K562 (cell line): ENCODE data around the gene SDK1. TPM values are rescaled to one million over a fixed set of nuclear protein-coding genes. Genes with fewer than 3 reads are reported as not detected.

Experiments used
- ATAC-seq: fragments of 200-7000 bp; cut with Tn5 transposase; 3 replicates; pipeline ENCODE4 v1.9.1; 2020; ENCODE audit warnings: moderate library complexity
- BruUV-seq: library from RNA; stranded (reverse); fragments of 400-500 nt; replicated peaks from 2 replicates; lab custom pipeline; 2021; lab: Mats Ljungman, UMichigan
- CTCF ChIA-PET: fragments of 300-600 bp; formaldehyde crosslinking; extraction: SDS; loops from one replicate; lab custom pipeline; 2021; ENCODE audit warnings: low intra/inter-chr PET ratio; lab: Yijun Ruan, JAX
- POLR2A ChIA-PET: fragments of 300-600, 350-650 bp; sonication (Branson Sonifier 250); formaldehyde crosslinking; extraction: SDS; loops from one replicate; lab custom pipeline; 2021; ENCODE audit warnings: antibody characterized with exemption, inconsistent platforms; lab: Yijun Ruan, JAX
- DNase-seq, 4 experiments: peaks; one replicate each; pipeline versions ENCODE4 v3.0.0 to v3.0.0-alpha.2; 2011 to 2018; ENCODE audit warnings: low spot score in 3 of 4, mixed read lengths in 3 of 4; ENCODE audit errors: extremely low read depth in 1 of 4
- FAIRE-seq: peaks from 2 replicates; lab custom pipeline; 2011; peaks lifted over from hg19 to GRCh38; lab: Jason Lieb, UNC
- H2AFZ ChIP-seq: 2 replicates; pipeline ENCODE4 v1.6.0; 2011; ENCODE audit warnings: low read depth, low read length, control low read depth, inconsistent platforms
- H3K27ac ChIP-seq: fragments of 200-600 bp; 3 replicates; pipeline ENCODE4 v1.8.0; 2011; ENCODE audit warnings: low read depth, mild to moderate bottlenecking, control low read depth, inconsistent platforms, low read length, moderate library complexity, mixed read lengths; ENCODE audit errors: extremely low read depth
- H3K27me3 ChIP-seq, 2 experiments: fragments of 300-600 bp in 1 of 2; 2 replicates in 1 of 2; 3 replicates in 1 of 2; pipeline versions ENCODE4 v1.6.0 to v1.8.0; 2011; ENCODE audit warnings: inconsistent platforms in 2 of 2, low read length in 2 of 2, mild to moderate bottlenecking in 1 of 2, mixed read lengths in 1 of 2, moderate library complexity in 1 of 2; ENCODE audit not compliant: control insufficient read depth in 2 of 2, insufficient read depth in 2 of 2
- H3K36me3 ChIP-seq: fragments of 300-600 bp; 3 replicates; pipeline ENCODE4 v1.8.0; 2011; ENCODE audit warnings: mild to moderate bottlenecking, low read length, inconsistent platforms; ENCODE audit not compliant: control insufficient read depth, insufficient read depth
- H3K4me1 ChIP-seq, 2 experiments: fragments of 200-600 bp in 1 of 2; replicated peaks in 1 of 2; 2 replicates in 1 of 2; 3 replicates in 1 of 2; pipeline versions ENCODE4 v1.5.1 to v1.8.0; 2011; ENCODE audit warnings: inconsistent platforms in 2 of 2, low read length in 2 of 2, mild to moderate bottlenecking in 1 of 2, mixed read lengths in 1 of 2, moderate library complexity in 1 of 2; ENCODE audit not compliant: control insufficient read depth in 2 of 2, insufficient read depth in 2 of 2
- H3K4me2 ChIP-seq: 2 replicates; pipeline ENCODE4 v1.6.1; 2011; ENCODE audit warnings: low read length, control low read depth, inconsistent platforms, mixed read lengths; ENCODE audit not compliant: insufficient read depth
- H3K4me3 ChIP-seq: fragments of 200-600 bp; sonication (generic), shearing (Covaris generic); 2 replicates; pipeline ENCODE4 v1.5.1; 2016; ENCODE audit warnings: control low read depth, inconsistent platforms
- H3K79me2 ChIP-seq: fragments of 200-600 bp; 3 replicates; pipeline ENCODE4 v1.8.0; 2011; ENCODE audit warnings: low read length, inconsistent platforms; ENCODE audit not compliant: control insufficient read depth, insufficient read depth
- H3K9ac ChIP-seq, 2 experiments: 2 replicates each; pipeline versions ENCODE4 v1.6.0 to v1.6.1; 2011; ENCODE audit warnings: low read depth in 2 of 2, low read length in 2 of 2, control low read depth in 1 of 2, inconsistent platforms in 1 of 2, mild to moderate bottlenecking in 1 of 2, mixed read lengths in 1 of 2; ENCODE audit not compliant: insufficient read depth in 1 of 2
- H3K9me1 ChIP-seq: one replicate; pipeline ENCODE4 v1.6.0; 2011; ENCODE audit warnings: inconsistent platforms, mild to moderate bottlenecking, low read length, moderate library complexity; ENCODE audit not compliant: control insufficient read depth, insufficient read depth
- H3K9me3 ChIP-seq: replicated peaks from 2 replicates; pipeline ENCODE4 v1.5.1; 2011; ENCODE audit warnings: low read depth, low read length, inconsistent platforms; ENCODE audit not compliant: control insufficient read depth, insufficient read depth
- H4K20me1 ChIP-seq: replicated peaks from 2 replicates; pipeline ENCODE4 v1.6.1; 2011; ENCODE audit warnings: low read length, inconsistent platforms, mixed read lengths; ENCODE audit not compliant: control insufficient read depth, insufficient read depth
- ELF1 ChIP-seq: fragments of 200-800 bp; sonication (Bioruptor generic); IDR thresholded peaks from 2 replicates; pipeline ENCODE4 v1.6.1; 2016; ENCODE audit warnings: missing genetic modification characterization, missing compliant biosample characterization
- KHSRP ChIP-seq: fragments of 450-650 bp; IDR thresholded peaks from 2 replicates; pipeline ENCODE4 v1.6.1; 2017
- KLF1 ChIP-seq: fragments of 450-650 bp; IDR thresholded peaks from 2 replicates; pipeline ENCODE4 v1.6.1; 2016; ENCODE audit warnings: missing genetic modification characterization, missing compliant biosample characterization
- MTF1 ChIP-seq: fragments of 250-450 bp; sonication (Bioruptor Pico); IDR thresholded peaks from 2 replicates; pipeline ENCODE4 v1.9.0; 2021; ENCODE audit warnings: moderate library complexity, mild to moderate bottlenecking, inconsistent platforms, borderline replicate concordance
- SFPQ ChIP-seq: fragments of 200-400 bp; formaldehyde crosslinking; IDR thresholded peaks from 2 replicates; pipeline ENCODE4 v1.6.1; 2017; ENCODE audit warnings: mild to moderate bottlenecking, low read depth, low read length, moderate library complexity
- ZNF408 ChIP-seq: fragments of 250-450 bp; sonication (Bioruptor Pico); IDR thresholded peaks from 2 replicates; pipeline ENCODE4 v1.4.0; 2020; ENCODE audit warnings: low read depth, mild to moderate bottlenecking, moderate library complexity
- ZNF512 ChIP-seq: IDR thresholded peaks from 2 replicates; pipeline ENCODE4 v1.6.1; 2016; ENCODE audit warnings: missing genetic modification characterization, missing compliant biosample characterization
- ZNF655 ChIP-seq: fragments of 250-450 bp; sonication (Bioruptor Pico); IDR thresholded peaks from 2 replicates; pipeline ENCODE4 v1.5.0; 2021
- ZNF75A ChIP-seq: fragments of 450-650 bp; formaldehyde crosslinking; IDR thresholded peaks from 2 replicates; pipeline ENCODE4 v1.4.0; 2020; ENCODE audit warnings: mild to moderate bottlenecking
- ZNF780A ChIP-seq: fragments of 250-450 bp; sonication (Bioruptor Pico); IDR thresholded peaks from 2 replicates; pipeline ENCODE4 v1.5.0; 2021; ENCODE audit warnings: mild to moderate bottlenecking
- WGBS: fragments of 100-300 bp; shearing (Covaris generic); methylation state at CpG from one replicate; pipeline ENCODE4 v1.1.6; 2016; ENCODE audit warnings: low coverage, mixed read lengths; ENCODE audit not compliant: insufficient coverage; ENCODE audit errors: missing lambda C conversion rate; 5-methylcytosine and 5-hydroxymethylcytosine counted together
- in situ Hi-C: fragments of 300-500 bp; cut with MboI; formaldehyde crosslinking; loops from 4 replicates; pipeline ENCODE4 v1.15.0; 2018; ENCODE audit warnings: inconsistent platforms, mixed read lengths
- intact Hi-C: fragments of 100-400 bp; cut with micrococcal nuclease; formaldehyde crosslinking; loops from 2 replicates; pipeline ENCODE4 v1.14.2; 2022
- polyA plus RNA-seq, 8 experiments: library from polyadenylated mRNA; depleted of rRNA in 4 of 8; stranded (reverse) in 5 of 8; unstranded in 3 of 8; fragments of >200 nt; fragmentation: Nextera tagmentation in 2 of 8; fragmentation: Illumina TruSeq in 1 of 8; extraction: Ambion mirVana in 2 of 8; extraction: Trizol in 1 of 8; gene quantifications; 2 replicates each; pipeline versions ENCODE4 v1.2.1 to v1.2.3, GENCODE V29; 2011 to 2014; ENCODE audit warnings: inconsistent platforms in 1 of 8, missing spikeins in 1 of 8
- total RNA-seq, 7 experiments: library from RNA; depleted of rRNA in 6 of 7; stranded (reverse); fragments of >200 nt in 6 of 7; fragmentation: Illumina TruSeq in 2 of 7; extraction: Trizol in 2 of 7; gene quantifications; 2 replicates each; pipeline versions ENCODE4 v1.2.1 to v1.2.3, GENCODE V29; 2011 to 2021; ENCODE audit warnings: low replicate concordance in 1 of 7
- TF ChIP-seq, protein P1 (sequence below): fragments of 450-650 bp; IDR thresholded peaks from 2 replicates; pipeline ENCODE4 v1.6.1; 2016; ENCODE audit warnings: antibody characterized with exemption

The SDK1 gene
- total and polyA plus RNA-seq, 9 of the 15 experiments (the other 6 are each of a cell fraction or from before 2014, with no cell fraction given): 0.16 TPM; not detected in 8

DNA sequence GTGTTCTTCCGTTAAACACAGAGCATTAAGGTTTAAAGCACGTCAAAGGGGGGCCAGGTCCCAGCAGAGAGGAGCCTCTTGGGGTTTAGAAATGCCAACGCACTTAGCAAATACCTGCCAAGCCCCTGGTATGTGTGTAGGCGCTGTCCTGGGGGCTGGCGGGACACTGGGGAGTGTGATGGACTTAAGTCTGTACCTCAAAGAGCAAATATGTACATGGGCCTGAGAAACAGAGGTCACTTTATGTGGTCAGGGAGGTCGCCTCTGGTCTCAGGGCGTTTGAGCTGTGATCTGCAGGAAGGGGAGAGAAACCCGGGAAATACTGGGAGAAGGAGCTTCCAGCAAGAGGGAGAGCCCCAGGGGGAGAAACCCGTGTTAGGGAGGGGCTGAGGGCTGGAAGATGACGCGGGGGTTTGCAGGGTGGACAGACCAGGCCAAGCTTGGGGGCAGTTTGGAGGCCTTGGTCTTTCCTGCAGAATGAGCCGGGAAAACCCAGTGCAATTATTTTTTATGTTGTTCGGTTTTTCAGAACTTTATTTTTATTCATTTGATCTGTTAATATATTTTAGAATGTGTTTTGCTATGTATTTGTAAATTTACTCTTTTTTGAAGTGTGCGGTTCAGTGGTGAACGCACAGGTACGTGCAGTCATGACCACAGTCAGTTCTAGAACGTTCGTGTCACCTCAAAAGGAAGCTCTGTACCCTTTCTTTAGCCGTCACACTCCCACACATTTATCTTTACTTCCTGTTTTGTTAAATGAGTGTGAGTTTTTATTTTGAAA lies 939.7 kb downstream of the SDK1 start:
- no peak for TF ChIP-seq ZNF408 (CRISPR knock-in tag)
- TF ChIP-seq ZNF75A (CRISPR knock-in tag): no peak
- no peak for TF ChIP-seq SFPQ
- TF ChIP-seq ZNF780A (CRISPR knock-in tag): no peak
- no peak for TF ChIP-seq MTF1 (CRISPR knock-in tag)
- no peak for TF ChIP-seq KLF1 (tag)
- no peak for TF ChIP-seq ELF1 (tag)
- TF ChIP-seq, protein P1, sequence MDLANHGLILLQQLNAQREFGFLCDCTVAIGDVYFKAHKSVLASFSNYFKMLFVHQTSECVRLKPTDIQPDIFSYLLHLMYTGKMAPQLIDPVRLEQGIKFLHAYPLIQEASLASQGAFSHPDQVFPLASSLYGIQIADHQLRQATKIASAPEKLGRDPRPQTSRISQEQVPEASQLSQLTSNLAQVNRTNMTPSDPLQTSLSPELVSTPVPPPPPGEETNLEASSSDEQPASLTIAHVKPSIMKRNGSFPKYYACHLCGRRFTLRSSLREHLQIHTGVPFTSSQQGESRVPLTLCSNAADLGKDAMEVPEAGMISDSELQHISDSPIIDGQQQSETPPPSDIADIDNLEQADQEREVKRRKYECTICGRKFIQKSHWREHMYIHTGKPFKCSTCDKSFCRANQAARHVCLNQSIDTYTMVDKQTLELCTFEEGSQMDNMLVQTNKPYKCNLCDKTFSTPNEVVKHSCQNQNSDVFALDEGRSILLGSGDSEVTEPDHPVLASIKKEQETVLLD: no peak
- no peak for TF ChIP-seq KHSRP
- no peak for TF ChIP-seq ZNF512 (tag)
- TF ChIP-seq ZNF655 (CRISPR knock-in tag): no peak
- TF ChIP-seq, all 486 proteins: peak for 0
- BruUV-seq: no TSS peak
- H4K20me1 ChIP-seq: no peaks in the 10 kb centered on the region; the same call in 1 of the 2 replicates
- in situ Hi-C loops: no loop called here
- H3K4me3 ChIP-seq: no peak overlapping the region
- no peak overlapping the region for H3K4me2 ChIP-seq
- H3K27me3 ChIP-seq: peaks cover 5 to 62% of the 10 kb centered on the region in 2 experiments; a peak in 4 of 5 replicates
- intact Hi-C loops: no loop called here
- no peak for DNase-seq
- ATAC-seq: no peak
- ChIA-PET POLR2A (no interaction called here), CTCF (no interaction called here)
- 0 out of 5 replicates have a peak, but pooled peaks cover 0 to 3% of the 10 kb centered on the region in 2 experiments for H3K4me1 ChIP-seq
- no peaks in the 10 kb centered on the region for H3K36me3 ChIP-seq
- no peak overlapping the region for H3K27ac ChIP-seq
- 1% methylated on average over 17 of the region's 19 CpGs for WGBS
- no peak overlapping the region for H2AFZ ChIP-seq
- no peaks in the 10 kb centered on the region for H3K9me3 ChIP-seq
- FAIRE-seq: no peak
- no peak overlapping the region for H3K9ac ChIP-seq
- no peaks in the 10 kb centered on the region for H3K9me1 ChIP-seq
- no peaks in the 10 kb centered on the region for H3K79me2 ChIP-seq
